DND-41 (cell line): ENCODE data around the gene TMBIM4.

Experiments
- ATAC-seq: fragments of 200-7000 bp; cut with Tn5 transposase; 3 replicates; pipeline ENCODE4 v1.9.1; 2021; ENCODE audit warnings: low read depth; ENCODE audit not compliant: insufficient read depth
- DNase-seq: peaks from one replicate; pipeline ENCODE4 v3.0.0-alpha.2; 2020
- H2AFZ ChIP-seq: 2 replicates; pipeline ENCODE4 v1.6.0; 2012; ENCODE audit warnings: low read depth, low read length
- H3K27ac ChIP-seq: 2 replicates; pipeline ENCODE4 v1.5.1; 2012; ENCODE audit warnings: low read length, inconsistent platforms
- H3K27me3 ChIP-seq: fragments of 200-600 bp; sonication (generic); 2 replicates; pipeline ENCODE4 v1.6.0; 2012; ENCODE audit warnings: low read length, mild to moderate bottlenecking, inconsistent platforms; ENCODE audit not compliant: insufficient read depth, poor library complexity
- H3K36me3 ChIP-seq: 2 replicates; pipeline ENCODE4 v1.5.1; 2012; ENCODE audit warnings: low read length, inconsistent platforms; ENCODE audit not compliant: insufficient read depth
- H3K4me1 ChIP-seq: 2 replicates; pipeline ENCODE4 v1.5.1; 2012; ENCODE audit warnings: mild to moderate bottlenecking, low read length; ENCODE audit not compliant: insufficient read depth
- H3K4me2 ChIP-seq: 2 replicates; pipeline ENCODE4 v1.6.0; 2012; ENCODE audit warnings: mild to moderate bottlenecking, moderate library complexity, low read length, inconsistent platforms; ENCODE audit not compliant: insufficient read depth
- H3K4me3 ChIP-seq, 2 experiments: fragments of 200-600 bp in 1 of 2; shearing (Covaris generic) in 1 of 2; 2 replicates each; pipeline ENCODE4 v1.5.1; 2012 to 2016; ENCODE audit warnings: inconsistent platforms in 2 of 2, low read length in 2 of 2, mild to moderate bottlenecking in 2 of 2, low read depth in 1 of 2, moderate library complexity in 1 of 2
- H3K79me2 ChIP-seq: 2 replicates; pipeline ENCODE4 v1.6.0; 2012; ENCODE audit warnings: low read length, inconsistent platforms; ENCODE audit not compliant: insufficient read depth
- H3K9ac ChIP-seq: 2 replicates; pipeline ENCODE4 v1.6.0; 2012; ENCODE audit warnings: low read depth, mild to moderate bottlenecking, inconsistent platforms, low read length, moderate library complexity
- H3K9me3 ChIP-seq: 2 replicates; pipeline ENCODE4 v1.5.1; 2012; ENCODE audit warnings: low read length, moderate library complexity, mild to moderate bottlenecking, inconsistent platforms; ENCODE audit not compliant: insufficient read depth, severe bottlenecking
- H4K20me1 ChIP-seq: 2 replicates; pipeline ENCODE4 v1.6.0; 2012; ENCODE audit warnings: low read length; ENCODE audit not compliant: insufficient read depth
- EZH2 ChIP-seq: IDR thresholded peaks from 3 replicates; pipeline ENCODE4 v1.6.1; 2012; ENCODE audit warnings: borderline replicate concordance, low read depth, mild to moderate bottlenecking, moderate library complexity, low read length, inconsistent platforms; ENCODE audit not compliant: severe bottlenecking
- TF ChIP-seq, protein P1 (sequence below): IDR thresholded peaks from 2 replicates; pipeline ENCODE4 v1.5.1; 2012; ENCODE audit warnings: borderline replicate concordance, low read length, moderate library complexity, mild to moderate bottlenecking; ENCODE audit not compliant: poor library complexity, severe bottlenecking; ENCODE audit errors: extremely low read depth

The TMBIM4 gene

DNA sequence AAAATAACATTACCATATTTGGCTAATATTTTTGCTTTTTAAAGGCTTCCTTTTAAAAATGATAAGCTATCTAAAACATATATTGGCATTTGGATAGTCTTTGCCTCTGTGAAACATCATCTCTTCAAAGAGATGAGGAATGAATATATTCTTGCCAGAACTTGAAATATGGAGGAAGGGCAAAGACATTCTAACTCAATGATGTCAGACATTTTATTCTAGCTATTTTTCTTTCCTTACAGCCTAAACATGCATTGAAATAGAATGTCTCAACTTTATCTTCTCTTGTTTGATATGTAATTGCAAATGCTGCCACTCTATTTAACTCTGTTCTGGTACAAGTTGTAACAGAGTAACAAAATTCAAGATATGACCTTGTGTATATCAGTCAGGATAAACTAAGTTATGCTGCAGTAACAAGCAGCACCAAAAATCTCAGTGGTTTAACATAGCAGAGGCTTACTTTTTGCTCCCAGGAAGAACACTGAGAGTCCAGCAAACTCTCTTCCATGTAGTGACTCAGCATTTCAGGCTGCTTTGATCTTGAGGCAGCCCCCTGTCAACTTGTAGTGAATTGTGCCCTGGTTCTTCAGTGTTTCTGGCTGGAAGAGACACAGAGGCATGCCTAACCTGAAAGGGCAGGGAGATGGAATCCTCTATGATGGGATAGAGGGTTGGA, 30.2 kb upstream of the TMBIM4 start:
- no peaks in the 10 kb centered on the region for H3K9me3 ChIP-seq
- no peaks in the 10 kb centered on the region for H3K36me3 ChIP-seq
- H3K4me2 ChIP-seq, result no peak overlapping the region
- ATAC-seq, result no peak
- DNase-seq, result no peak
- no peak for TF ChIP-seq EZH2
- TF ChIP-seq, protein P1, sequence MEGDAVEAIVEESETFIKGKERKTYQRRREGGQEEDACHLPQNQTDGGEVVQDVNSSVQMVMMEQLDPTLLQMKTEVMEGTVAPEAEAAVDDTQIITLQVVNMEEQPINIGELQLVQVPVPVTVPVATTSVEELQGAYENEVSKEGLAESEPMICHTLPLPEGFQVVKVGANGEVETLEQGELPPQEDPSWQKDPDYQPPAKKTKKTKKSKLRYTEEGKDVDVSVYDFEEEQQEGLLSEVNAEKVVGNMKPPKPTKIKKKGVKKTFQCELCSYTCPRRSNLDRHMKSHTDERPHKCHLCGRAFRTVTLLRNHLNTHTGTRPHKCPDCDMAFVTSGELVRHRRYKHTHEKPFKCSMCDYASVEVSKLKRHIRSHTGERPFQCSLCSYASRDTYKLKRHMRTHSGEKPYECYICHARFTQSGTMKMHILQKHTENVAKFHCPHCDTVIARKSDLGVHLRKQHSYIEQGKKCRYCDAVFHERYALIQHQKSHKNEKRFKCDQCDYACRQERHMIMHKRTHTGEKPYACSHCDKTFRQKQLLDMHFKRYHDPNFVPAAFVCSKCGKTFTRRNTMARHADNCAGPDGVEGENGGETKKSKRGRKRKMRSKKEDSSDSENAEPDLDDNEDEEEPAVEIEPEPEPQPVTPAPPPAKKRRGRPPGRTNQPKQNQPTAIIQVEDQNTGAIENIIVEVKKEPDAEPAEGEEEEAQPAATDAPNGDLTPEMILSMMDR, result no peak
- no peak overlapping the region for H3K27ac ChIP-seq
- no peaks in the 10 kb centered on the region for H3K79me2 ChIP-seq
- no peak overlapping the region for H2AFZ ChIP-seq
- no peak overlapping the region for H3K9ac ChIP-seq
- no peaks in the 10 kb centered on the region for H4K20me1 ChIP-seq
- H3K27me3 ChIP-seq, result peaks cover 2% of the 10 kb centered on the region
- H3K4me1 ChIP-seq, result no peaks in the 10 kb centered on the region
- no peak overlapping the region for H3K4me3 ChIP-seq

DNA sequence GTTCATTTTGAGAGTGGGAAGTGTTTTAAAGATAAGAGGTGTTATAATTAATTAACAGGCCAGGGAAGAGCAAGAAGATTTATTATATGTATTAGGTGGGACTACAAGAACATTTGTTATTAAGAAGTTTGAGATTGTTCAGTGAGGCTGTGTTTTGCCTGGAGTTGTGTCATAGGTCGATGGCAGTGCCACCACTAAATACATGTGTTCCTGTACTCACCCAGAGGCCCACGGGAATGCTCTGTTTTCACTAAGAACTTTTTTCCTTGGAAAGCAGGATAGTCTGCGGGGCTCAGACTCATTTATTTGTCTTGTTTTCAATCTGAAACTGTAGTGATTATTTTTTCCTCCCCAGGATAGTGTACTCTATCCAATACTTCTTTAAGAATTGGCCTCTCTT, 29.3 kb upstream of the TMBIM4 start:
- no peaks in the 10 kb centered on the region for H3K79me2 ChIP-seq
- ATAC-seq, result no peak
- no peak overlapping the region for H2AFZ ChIP-seq
- H3K9me3 ChIP-seq, result no peaks in the 10 kb centered on the region
- H3K9ac ChIP-seq, result no peak overlapping the region
- no peaks in the 10 kb centered on the region for H3K27me3 ChIP-seq
- H3K36me3 ChIP-seq, result no peaks in the 10 kb centered on the region
- no peak for DNase-seq
- no peak overlapping the region for H3K27ac ChIP-seq
- H3K4me3 ChIP-seq, result no peak overlapping the region
- no peaks in the 10 kb centered on the region for H4K20me1 ChIP-seq
- no peak overlapping the region for H3K4me2 ChIP-seq
- no peak for TF ChIP-seq EZH2
- TF ChIP-seq, protein P1, result no peak
- no peaks in the 10 kb centered on the region for H3K4me1 ChIP-seq

DNA sequence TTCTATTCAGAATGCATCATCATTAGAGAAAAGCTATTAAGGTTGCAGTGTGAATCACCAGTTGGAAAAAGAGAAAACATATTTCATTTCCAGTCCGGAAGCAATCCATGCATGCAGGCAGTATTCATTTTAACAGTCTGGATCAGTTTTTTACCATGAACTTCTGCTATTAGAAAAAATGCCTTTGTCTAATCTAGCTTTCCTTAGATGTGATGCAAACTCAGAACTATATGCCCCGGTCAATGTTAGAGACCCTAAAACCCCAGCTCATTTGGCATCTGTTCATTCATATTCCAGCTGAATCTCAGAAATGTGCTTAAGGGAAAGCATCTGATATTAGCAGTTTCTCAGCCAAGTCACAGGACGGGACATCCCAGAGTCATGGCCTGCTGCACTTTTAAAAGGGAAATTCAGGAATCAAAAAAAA, 27.7 kb upstream of the TMBIM4 start:
- H3K27ac ChIP-seq, result no peak overlapping the region
- H3K9me3 ChIP-seq, result no peaks in the 10 kb centered on the region
- no peaks in the 10 kb centered on the region for H3K4me1 ChIP-seq
- ATAC-seq (no peak), DNase-seq (no peak)
- no peak overlapping the region for H3K4me2 ChIP-seq
- H3K79me2 ChIP-seq, result no peaks in the 10 kb centered on the region
- H3K9ac ChIP-seq, result no peak overlapping the region
- TF ChIP-seq, protein P1, result no peak
- TF ChIP-seq EZH2, result no peak
- H3K4me3 ChIP-seq, result no peak overlapping the region
- no peaks in the 10 kb centered on the region for H4K20me1 ChIP-seq
- H2AFZ ChIP-seq, result no peak overlapping the region
- no peaks in the 10 kb centered on the region for H3K27me3 ChIP-seq
- no peaks in the 10 kb centered on the region for H3K36me3 ChIP-seq
